ENCODE results near the gene COL23A1. TPM values are rescaled to one million over a fixed set of nuclear protein-coding genes. Genes with fewer than 3 reads are reported as not detected.

COL23A1 gene
- total RNA-seq, 4 donors from 2014 or later: 0.83 to 1.8 (median 1.5) TPM

DNA sequence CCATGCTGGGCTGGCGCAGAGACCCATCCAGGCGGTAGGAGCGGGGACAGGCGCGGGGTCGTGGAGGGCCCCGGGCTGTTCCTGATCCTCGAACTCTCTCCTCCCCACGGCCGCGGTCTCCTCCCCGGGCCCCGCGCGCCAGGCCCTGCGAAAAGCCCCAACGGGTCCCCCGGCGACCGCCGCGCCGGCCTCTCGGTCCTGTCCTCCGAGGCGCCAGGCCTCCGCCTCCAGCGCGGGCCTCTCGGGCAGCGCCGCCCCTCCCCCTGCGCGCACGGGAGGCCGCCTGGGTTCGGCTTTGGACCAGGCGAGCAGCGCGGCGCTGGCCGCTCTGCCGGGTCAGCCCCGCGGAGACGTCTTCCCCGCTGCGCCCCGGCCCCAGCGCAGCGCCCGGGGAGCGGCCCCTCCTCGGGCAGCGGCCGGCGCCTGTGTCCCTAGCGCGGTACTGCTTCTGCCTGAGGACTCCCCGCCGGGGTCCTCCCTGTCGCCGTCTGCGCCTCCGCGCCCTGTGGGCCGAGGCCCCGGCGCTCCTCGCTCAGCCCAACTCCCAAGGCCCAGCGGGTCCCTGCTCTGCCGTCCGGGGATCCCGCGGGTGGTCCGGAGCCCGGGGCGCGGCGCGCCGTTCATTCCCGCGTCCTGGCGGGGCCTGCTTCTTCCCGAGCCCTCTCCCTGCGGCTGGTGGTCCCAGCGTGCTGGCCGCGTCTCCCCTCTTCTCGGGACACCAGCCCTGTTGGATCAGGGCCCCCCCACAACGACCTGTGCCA lies 13.4 kb downstream of the COL23A1 start:
- peak; percentile 66 for DNase-seq (ENCODE audit: extremely low spot score)
- peak overlapping the region in 1 of 4 donors; percentile 48 for H3K27ac ChIP-seq (replicated peaks in 1 of 4)
- WGBS: 6% methylated on average over 22 of the region's 92 CpGs
- peak overlapping the region; percentile 47 to 52 (median 48) for H3K4me3 ChIP-seq
- intact Hi-C loops (cut with DNase I): no loop called here
- no peaks in the 10 kb centered on the region for H3K9me3 ChIP-seq
- H3K36me3 ChIP-seq: no peaks in the 10 kb centered on the region
- TF ChIP-seq CTCF (IDR thresholded peaks at IDR 0.05) (no peak), POLR2A (IDR thresholded peaks at IDR 0.05; ENCODE audit: low read depth) (no peak), POLR2AphosphoS5 (IDR thresholded peaks at IDR 0.05) (no peak), EP300 (IDR thresholded peaks at IDR 0.05) (no peak)
- H3K27me3 ChIP-seq: peaks cover 0 to 35% (median 6%) of the 10 kb centered on the region in 4 donors
- H3K4me1 ChIP-seq: peaks cover 0 to 16% (median 11%) of the 10 kb centered on the region in 4 donors

DNA sequence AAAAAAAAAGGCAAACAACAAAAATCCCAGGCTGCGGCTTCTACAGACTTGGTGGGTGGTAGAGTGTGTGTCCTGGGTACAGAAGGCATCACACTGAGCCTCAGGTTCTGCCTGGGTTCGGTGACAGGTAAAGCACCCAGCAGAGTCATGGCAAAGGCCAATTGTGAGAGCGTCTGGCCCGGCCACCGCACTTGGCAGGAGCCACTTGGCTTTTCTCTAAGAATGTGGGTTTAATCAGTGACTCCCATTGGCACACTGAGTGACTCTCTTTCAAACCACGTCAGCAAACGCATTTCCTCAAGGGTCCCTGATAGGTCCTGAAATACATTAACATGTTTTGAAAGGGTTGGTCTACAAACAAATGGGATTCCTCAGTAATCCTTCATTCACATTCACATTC lies 17.0 kb downstream of the COL23A1 start:
- WGBS: 92% methylated on average over 7 of the region's 7 CpGs
- Histone ChIP-seq H3K27me3 (peaks cover 0 to 30% (median 6%) of the 10 kb centered on the region in 4 donors), H3K9me3 (no peaks in the 10 kb centered on the region), H3K4me3 (no peak overlapping the region), H3K27ac (replicated peaks in 1 of 4) (no peak overlapping the region), H3K4me1 (peaks cover 0 to 16% (median 11%) of the 10 kb centered on the region in 4 donors), H3K36me3 (no peaks in the 10 kb centered on the region)
- intact Hi-C loops (cut with DNase I): no loop called here
- no peak for TF ChIP-seq POLR2AphosphoS5 (IDR thresholded peaks at IDR 0.05)
- no peak for TF ChIP-seq CTCF (IDR thresholded peaks at IDR 0.05)
- TF ChIP-seq POLR2A (IDR thresholded peaks at IDR 0.05; ENCODE audit: low read depth): no peak
- no peak for TF ChIP-seq EP300 (IDR thresholded peaks at IDR 0.05)
- DNase-seq (ENCODE audit: extremely low spot score): no peak

- H3K27me3 ChIP-seq: peaks cover 0 to 28% (median 6%) of the 10 kb centered on the region in 4 donors
- peaks cover 0 to 16% (median 11%) of the 10 kb centered on the region in 4 donors for H3K4me1 ChIP-seq
- no peaks in the 10 kb centered on the region for H3K36me3 ChIP-seq
- no peak for DNase-seq (ENCODE audit: extremely low spot score)
- H3K27ac ChIP-seq (replicated peaks in 1 of 4): no peak overlapping the region
- H3K9me3 ChIP-seq: no peaks in the 10 kb centered on the region
- intact Hi-C loops (cut with DNase I): no loop called here
- TF ChIP-seq POLR2A (IDR thresholded peaks at IDR 0.05; ENCODE audit: low read depth): no peak
- H3K4me3 ChIP-seq: no peak overlapping the region
- WGBS: 91% methylated on average over 4 of the region's 4 CpGs
Observed at GRCh38 chr5:178572617-178573016, 17.6 kb downstream of the COL23A1 start.

- Histone ChIP-seq H3K4me1 (no peaks in the 10 kb centered on the region), H3K27ac (replicated peaks in 1 of 4) (no peak overlapping the region), H3K9me3 (no peaks in the 10 kb centered on the region), H3K4me3 (no peak overlapping the region), H3K27me3 (peaks cover 0 to 6% (median 0%) of the 10 kb centered on the region in 4 donors), H3K36me3 (no peaks in the 10 kb centered on the region)
- 67% methylated on average over 2 of the region's 2 CpGs for WGBS
- DNase-seq (ENCODE audit: extremely low spot score): no peak
- TF ChIP-seq POLR2AphosphoS5 (IDR thresholded peaks at IDR 0.05) (no peak), EP300 (IDR thresholded peaks at IDR 0.05) (no peak), CTCF (IDR thresholded peaks at IDR 0.05) (no peak), POLR2A (IDR thresholded peaks at IDR 0.05; ENCODE audit: low read depth) (no peak)
- intact Hi-C loops (cut with DNase I): no loop called here
Observed at GRCh38 chr5:178569485-178569884, 20.7 kb downstream of the COL23A1 start.

GRCh38 chr5:178564811-178565550 lies 25.2 kb downstream of the COL23A1 start:
- H3K36me3 ChIP-seq: no peaks in the 10 kb centered on the region
- 69% methylated on average over 12 of the region's 12 CpGs for WGBS
- no peak for TF ChIP-seq CTCF (IDR thresholded peaks at IDR 0.05)
- no peak for TF ChIP-seq EP300 (IDR thresholded peaks at IDR 0.05)
- TF ChIP-seq POLR2AphosphoS5 (IDR thresholded peaks at IDR 0.05): no peak
- TF ChIP-seq POLR2A (IDR thresholded peaks at IDR 0.05; ENCODE audit: low read depth): no peak

More at GRCh38 chr5:178564811-178565550, 25.2 kb downstream of the COL23A1 start:
- Histone ChIP-seq H3K27me3 (no peaks in the 10 kb centered on the region), H3K4me3 (no peak overlapping the region), H3K4me1 (no peaks in the 10 kb centered on the region), H3K9me3 (no peaks in the 10 kb centered on the region), H3K27ac (replicated peaks in 1 of 4) (no peak overlapping the region)
- intact Hi-C loops (cut with DNase I): no loop called here
- DNase-seq (ENCODE audit: extremely low spot score): no peak
